ENCODE measurements around the gene AURKB.

Gene AURKB

GRCh38 chr17:8231701-8232100 is 21.3 kb upstream of the AURKB start:
- peaks cover 100% of the 10 kb centered on the region for H3K36me3 ChIP-seq
- no peak overlapping the region for H3K27ac ChIP-seq
- no peak for TF ChIP-seq CTCF (IDR thresholded peaks at IDR 0.05; ENCODE audit: low read depth, low read length)
- H3K27me3 ChIP-seq (ENCODE audit: insufficient read depth, low read depth, severe bottlenecking): no peaks in the 10 kb centered on the region
- H3K4me3 ChIP-seq (ENCODE audit: low read depth, low read length): no peak overlapping the region
- no peak for DNase-seq
- H3K9me3 ChIP-seq (ENCODE audit: severe bottlenecking): no peaks in the 10 kb centered on the region

- TF ChIP-seq CTCF (IDR thresholded peaks at IDR 0.05; ENCODE audit: low read depth, low read length): no peak
- Histone ChIP-seq H3K4me3 (ENCODE audit: low read depth, low read length) (no peak overlapping the region), H3K27me3 (ENCODE audit: insufficient read depth, low read depth, severe bottlenecking) (no peaks in the 10 kb centered on the region), H3K27ac (no peak overlapping the region), H3K36me3 (peaks cover 57% of the 10 kb centered on the region), H3K9me3 (ENCODE audit: severe bottlenecking) (no peaks in the 10 kb centered on the region)
- no peak for DNase-seq
Observed at GRCh38 chr17:8227238-8227581, 16.8 kb upstream of the AURKB start.

GRCh38 chr17:8226536-8227237 is 16.3 kb upstream of the AURKB start:
- H3K27ac ChIP-seq: no peak overlapping the region
- H3K36me3 ChIP-seq: peaks cover 52% of the 10 kb centered on the region
- no peak for DNase-seq
- H3K4me3 ChIP-seq (ENCODE audit: low read depth, low read length): no peak overlapping the region
- no peak for TF ChIP-seq CTCF (IDR thresholded peaks at IDR 0.05; ENCODE audit: low read depth, low read length)
- no peaks in the 10 kb centered on the region for H3K9me3 ChIP-seq (ENCODE audit: severe bottlenecking)
- H3K27me3 ChIP-seq (ENCODE audit: insufficient read depth, low read depth, severe bottlenecking): no peaks in the 10 kb centered on the region

GRCh38 chr17:8225813-8226535 is 15.6 kb upstream of the AURKB start:
- H3K27ac ChIP-seq: no peak overlapping the region
- no peak overlapping the region for H3K4me3 ChIP-seq (ENCODE audit: low read depth, low read length)
- TF ChIP-seq CTCF (IDR thresholded peaks at IDR 0.05; ENCODE audit: low read depth, low read length): no peak
- DNase-seq: no peak
- no peaks in the 10 kb centered on the region for H3K9me3 ChIP-seq (ENCODE audit: severe bottlenecking)
- peaks cover 44% of the 10 kb centered on the region for H3K36me3 ChIP-seq
- H3K27me3 ChIP-seq (ENCODE audit: insufficient read depth, low read depth, severe bottlenecking): no peaks in the 10 kb centered on the region

GRCh38 chr17:8224891-8225812 is 14.8 kb upstream of the AURKB start:
- Histone ChIP-seq H3K27me3 (ENCODE audit: insufficient read depth, low read depth, severe bottlenecking) (no peaks in the 10 kb centered on the region), H3K27ac (no peak overlapping the region), H3K9me3 (ENCODE audit: severe bottlenecking) (no peaks in the 10 kb centered on the region), H3K4me3 (ENCODE audit: low read depth, low read length) (no peak overlapping the region), H3K36me3 (peaks cover 36% of the 10 kb centered on the region)
- no peak for DNase-seq
- no peak for TF ChIP-seq CTCF (IDR thresholded peaks at IDR 0.05; ENCODE audit: low read depth, low read length)

All from WERI-Rb-1 (cell line).